Neural cell (in vitro differentiated cells): ENCODE data around the gene PDF. TPM values are rescaled to one million over a fixed set of nuclear protein-coding genes. Genes with fewer than 3 reads are reported as not detected.
"Not testable (repeated sequence)": the region's sequence is repeated elsewhere in the genome, so short reads cannot be mapped to it uniquely, and the experiment has no call there.

Source experiments
- H2AFZ ChIP-seq: fragments of 200-600, 300-800 bp; sonication (generic), shearing (Covaris generic); 2 replicates; pipeline ENCODE4 v1.6.0; 2014; ENCODE audit warnings: low read depth, mild to moderate bottlenecking, antibody characterized with exemption, low read length, moderate library complexity
- H3F3A ChIP-seq: fragments of 200-600 bp; shearing (Covaris generic); 2 replicates; pipeline ENCODE4 v1.6.1; 2016; ENCODE audit warnings: mild to moderate bottlenecking, moderate library complexity, mixed read lengths, antibody characterized with exemption, low read length; ENCODE audit not compliant: insufficient read depth, poor library complexity, severe bottlenecking
- H3K27ac ChIP-seq: fragments of 200-600, 300-800 bp; sonication (generic), shearing (Covaris generic); 2 replicates; pipeline ENCODE4 v1.5.1; 2014; ENCODE audit warnings: mild to moderate bottlenecking, low read length, moderate library complexity
- H3K27me3 ChIP-seq: fragments of 300-800, 200-600 bp; sonication (generic), shearing (Covaris generic); 2 replicates; pipeline ENCODE4 v1.6.0; 2014; ENCODE audit warnings: mild to moderate bottlenecking, low read depth, low read length, moderate library complexity; ENCODE audit not compliant: insufficient read depth
- H3K36me3 ChIP-seq: fragments of 300-800, 200-600 bp; sonication (generic), shearing (Covaris generic); 2 replicates; pipeline ENCODE4 v1.5.1; 2014; ENCODE audit warnings: mild to moderate bottlenecking, antibody characterized with exemption, low read length, moderate library complexity; ENCODE audit not compliant: insufficient read depth
- H3K4me2 ChIP-seq: fragments of 300-800, 200-600 bp; sonication (generic), shearing (Covaris generic); 2 replicates; pipeline ENCODE4 v1.6.0; 2014; ENCODE audit warnings: mild to moderate bottlenecking, low read length
- H3K4me3 ChIP-seq: fragments of 300-800, 200-600 bp; sonication (generic), shearing (Covaris generic); 2 replicates; pipeline ENCODE4 v1.5.1; 2014; ENCODE audit warnings: mild to moderate bottlenecking, low read length, moderate library complexity
- H3K79me2 ChIP-seq: fragments of 200-600 bp; shearing (Covaris generic); replicated peaks from 2 replicates; pipeline ENCODE4 v1.6.0; 2014; ENCODE audit warnings: mild to moderate bottlenecking, low read length, moderate library complexity; ENCODE audit not compliant: insufficient read depth
- H3K9ac ChIP-seq: fragments of 300-800, 200-600 bp; sonication (generic), shearing (Covaris generic); 2 replicates; pipeline ENCODE4 v1.6.1; 2016; ENCODE audit warnings: mild to moderate bottlenecking, low read length, mixed read lengths
- H3K9me2 ChIP-seq: fragments of 200-600 bp; shearing (Covaris generic); 2 replicates; pipeline ENCODE4 v1.6.1; 2016; ENCODE audit warnings: mild to moderate bottlenecking, low read length, mixed read lengths; ENCODE audit not compliant: insufficient read depth
- H3K9me3 ChIP-seq: fragments of 200-600, 300-800 bp; sonication (generic), shearing (Covaris generic); 2 replicates; pipeline ENCODE4 v1.6.1; 2016; ENCODE audit warnings: mild to moderate bottlenecking, mixed run types, low read length, moderate library complexity, mixed read lengths
- H4K20me1 ChIP-seq: fragments of 200-600 bp; shearing (Covaris generic); 2 replicates; pipeline ENCODE4 v1.6.1; 2016; ENCODE audit warnings: mild to moderate bottlenecking, mixed run types; ENCODE audit not compliant: insufficient read depth
- CTCF ChIP-seq: fragments of 450-650 bp; IDR thresholded peaks from 2 replicates; pipeline ENCODE4 v1.5.1; 2014; ENCODE audit warnings: antibody characterized with exemption, mild to moderate bottlenecking, moderate library complexity; ENCODE audit not compliant: poor library complexity, severe bottlenecking
- EP300 ChIP-seq: fragments of 450-650 bp; conservative IDR thresholded peaks from 2 replicates; pipeline ENCODE4 v1.6.1; 2014; ENCODE audit warnings: antibody characterized with exemption, mild to moderate bottlenecking, moderate library complexity; ENCODE audit not compliant: poor library complexity, severe bottlenecking
- EZH2 ChIP-seq: fragments of 200-600, 300-800 bp; shearing (Covaris generic), sonication (generic); IDR thresholded peaks from 2 replicates; pipeline ENCODE4 v1.6.1; 2014; ENCODE audit warnings: antibody characterized with exemption, low read length, borderline replicate concordance, mild to moderate bottlenecking; ENCODE audit not compliant: insufficient read depth, poor library complexity, severe bottlenecking
- MXI1 ChIP-seq: fragments of 450-650 bp; conservative IDR thresholded peaks from 2 replicates; pipeline ENCODE4 v1.6.1; 2014; ENCODE audit warnings: antibody characterized with exemption, mild to moderate bottlenecking; ENCODE audit not compliant: poor library complexity, severe bottlenecking
- POLR2AphosphoS5 ChIP-seq: IDR thresholded peaks from 2 replicates; pipeline ENCODE4 v1.6.1; 2012
- RAD21 ChIP-seq: fragments of 450-650 bp; conservative IDR thresholded peaks from 2 replicates; pipeline ENCODE4 v1.6.1; 2014; ENCODE audit warnings: antibody characterized with exemption, mild to moderate bottlenecking, moderate library complexity
- REST ChIP-seq: IDR thresholded peaks from 2 replicates; pipeline ENCODE4 v1.6.1; 2012; ENCODE audit warnings: borderline replicate concordance
- SMC3 ChIP-seq: fragments of 450-650 bp; conservative IDR thresholded peaks from 2 replicates; pipeline ENCODE4 v1.6.1; 2014; ENCODE audit warnings: antibody characterized with exemption, mild to moderate bottlenecking, moderate library complexity; ENCODE audit not compliant: poor library complexity
- TAF1 ChIP-seq: IDR thresholded peaks from 2 replicates; pipeline ENCODE4 v1.6.1; 2012; ENCODE audit warnings: low read depth
- polyA plus RNA-seq: library from polyadenylated mRNA; depleted of rRNA; stranded (reverse); fragments of >200 nt; gene quantifications from 2 replicates; pipeline ENCODE4 v1.2.3, GENCODE V29; 2014

PDF gene
- polyA plus RNA-seq, 1 donor from 2014 or later, result 5.1 TPM

- no peaks in the 10 kb centered on the region for H3K9me3 ChIP-seq
- no peak overlapping the region for H2AFZ ChIP-seq
- H3K79me2 ChIP-seq, result no peaks in the 10 kb centered on the region
- H3K36me3 ChIP-seq, result no peaks in the 10 kb centered on the region
- no peaks in the 10 kb centered on the region for H4K20me1 ChIP-seq
- no peak for TF ChIP-seq REST
- no peak for TF ChIP-seq EZH2
- no peak for TF ChIP-seq EP300
- no peak for TF ChIP-seq SMC3
- TF ChIP-seq MXI1, result no peak
- TF ChIP-seq TAF1, result no peak
- H3K27ac ChIP-seq, result no peak overlapping the region
- no peaks in the 10 kb centered on the region for H3K9me2 ChIP-seq
- no peak overlapping the region for H3K4me3 ChIP-seq
- no peaks in the 10 kb centered on the region for H3K27me3 ChIP-seq
- no peaks in the 10 kb centered on the region for H3F3A ChIP-seq
- no peak overlapping the region for H3K9ac ChIP-seq
- no peak overlapping the region for H3K4me2 ChIP-seq
These were observed 32.1 kb downstream of the PDF start for GRCh38 chr16:69298261-69298660.

- H3K27me3 ChIP-seq, H3K9me2 ChIP-seq, H3K4me3 ChIP-seq, H4K20me1 ChIP-seq, H3K36me3 ChIP-seq, H2AFZ ChIP-seq, H3K9ac ChIP-seq, H3F3A ChIP-seq, H3K9me3 ChIP-seq, H3K4me2 ChIP-seq, H3K79me2 ChIP-seq, H3K27ac ChIP-seq: not testable (repeated sequence)
These were observed 33.6 kb downstream of the PDF start for GRCh38 chr16:69296771-69297170.

GRCh38 chr16:69294051-69294450 is 36.3 kb downstream of the PDF start:
- Histone ChIP-seq H3K9me2 (no peaks in the 10 kb centered on the region), H3K9ac (no peak overlapping the region), H3K79me2 (no peaks in the 10 kb centered on the region), H3K27ac (no peak overlapping the region), H2AFZ (no peak overlapping the region), H4K20me1 (no peaks in the 10 kb centered on the region), H3K27me3 (no peaks in the 10 kb centered on the region), H3K36me3 (no peaks in the 10 kb centered on the region), H3K4me2 (no peak overlapping the region), H3K9me3 (no peaks in the 10 kb centered on the region), H3K4me3 (no peak overlapping the region), H3F3A (no peaks in the 10 kb centered on the region)
- TF ChIP-seq MXI1 (no peak), SMC3 (no peak), POLR2AphosphoS5 (no peak), TAF1 (no peak), CTCF (no peak), REST (no peak), EP300 (no peak), EZH2 (no peak), RAD21 (no peak)
